ENCODE data around the gene TSC22D2. TPM values are rescaled to one million over a fixed set of nuclear protein-coding genes. Genes with fewer than 3 reads are reported as not detected.
A peak's percentile ranks its signal among the peaks of the same experiment; 100 is the strongest.
"Not testable (repeated sequence)": the region's sequence is repeated elsewhere in the genome, so short reads cannot be mapped to it uniquely, and the experiment has no call there.

TSC22D2 gene
- total RNA-seq, 1 donor: 16.4 TPM

GRCh38 chr3:150490277-150490986 lies 82.3 kb downstream of the TSC22D2 start:
- H3K4me3 ChIP-seq (ENCODE audit: low read depth, low read length): no peak overlapping the region
- DNase-seq (ENCODE audit: low read depth): no peak
- TF ChIP-seq, protein P1, sequence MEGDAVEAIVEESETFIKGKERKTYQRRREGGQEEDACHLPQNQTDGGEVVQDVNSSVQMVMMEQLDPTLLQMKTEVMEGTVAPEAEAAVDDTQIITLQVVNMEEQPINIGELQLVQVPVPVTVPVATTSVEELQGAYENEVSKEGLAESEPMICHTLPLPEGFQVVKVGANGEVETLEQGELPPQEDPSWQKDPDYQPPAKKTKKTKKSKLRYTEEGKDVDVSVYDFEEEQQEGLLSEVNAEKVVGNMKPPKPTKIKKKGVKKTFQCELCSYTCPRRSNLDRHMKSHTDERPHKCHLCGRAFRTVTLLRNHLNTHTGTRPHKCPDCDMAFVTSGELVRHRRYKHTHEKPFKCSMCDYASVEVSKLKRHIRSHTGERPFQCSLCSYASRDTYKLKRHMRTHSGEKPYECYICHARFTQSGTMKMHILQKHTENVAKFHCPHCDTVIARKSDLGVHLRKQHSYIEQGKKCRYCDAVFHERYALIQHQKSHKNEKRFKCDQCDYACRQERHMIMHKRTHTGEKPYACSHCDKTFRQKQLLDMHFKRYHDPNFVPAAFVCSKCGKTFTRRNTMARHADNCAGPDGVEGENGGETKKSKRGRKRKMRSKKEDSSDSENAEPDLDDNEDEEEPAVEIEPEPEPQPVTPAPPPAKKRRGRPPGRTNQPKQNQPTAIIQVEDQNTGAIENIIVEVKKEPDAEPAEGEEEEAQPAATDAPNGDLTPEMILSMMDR (IDR thresholded peaks at IDR 0.05; ENCODE audit: insufficient read depth, low read depth, low read length): no peak

DNA sequence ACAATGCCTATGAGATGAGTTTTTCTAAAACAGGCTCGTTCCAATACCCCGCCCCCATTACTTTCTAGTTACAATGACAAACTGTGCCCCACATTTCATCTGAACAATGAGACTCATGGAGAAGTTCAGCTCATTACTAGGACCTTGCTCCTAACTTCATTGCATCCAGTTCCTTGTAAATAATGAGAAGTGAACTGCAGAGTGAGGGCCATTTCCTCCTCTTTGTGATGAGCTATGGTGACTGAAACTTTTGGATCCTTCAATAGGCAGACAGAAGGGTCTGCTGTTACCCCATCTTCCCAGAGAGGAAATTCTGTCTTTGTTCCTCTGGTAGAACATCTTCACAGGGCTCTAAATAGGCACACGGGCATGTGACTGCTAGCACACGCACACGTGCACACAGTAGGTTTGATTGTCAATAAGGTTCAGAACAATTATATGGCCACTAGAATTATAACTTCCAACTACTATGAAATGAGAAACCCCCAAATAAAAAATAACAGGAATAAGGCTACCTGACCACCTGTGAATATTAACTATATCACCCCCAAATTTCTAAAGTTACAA lies 86.4 kb downstream of the TSC22D2 start:
- TF ChIP-seq, protein P1 (IDR thresholded peaks at IDR 0.05; ENCODE audit: insufficient read depth, low read depth, low read length): no peak
- no peak for DNase-seq (ENCODE audit: low read depth)
- H3K4me3 ChIP-seq (ENCODE audit: low read depth, low read length): no peak overlapping the region

- TF ChIP-seq, protein P1 (IDR thresholded peaks at IDR 0.05; ENCODE audit: insufficient read depth, low read depth, low read length): no peak
These were observed 87.1 kb downstream of the TSC22D2 start for GRCh38 chr3:150495149-150495548.

DNA sequence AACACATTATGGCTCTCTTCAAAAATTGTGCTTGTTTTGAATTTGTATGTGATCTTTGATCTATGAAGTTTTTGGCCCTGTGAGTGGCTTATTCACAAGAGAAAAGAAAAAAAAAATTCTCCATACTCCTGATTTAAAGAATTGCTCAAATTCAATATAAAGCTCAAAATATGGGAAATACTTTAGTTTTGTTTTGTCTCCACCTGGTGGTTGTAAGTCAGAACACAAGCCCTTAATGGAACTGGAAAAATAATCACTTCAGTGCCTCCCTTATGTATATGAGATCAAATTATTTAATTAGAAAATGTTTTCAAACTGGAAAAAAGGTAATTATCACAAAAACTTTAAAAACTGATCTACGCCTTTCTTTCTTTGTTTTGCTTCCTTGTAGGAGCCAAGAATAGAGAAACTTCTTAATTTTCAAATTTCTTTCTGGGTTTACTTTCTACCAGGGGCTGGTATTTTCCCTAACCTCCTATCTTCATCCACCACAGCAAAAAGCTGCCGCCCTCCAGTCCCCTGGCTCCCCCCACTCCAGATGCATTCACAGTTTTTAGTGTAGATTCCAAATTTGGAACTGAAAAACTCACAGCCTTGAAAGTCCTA lies 87.6 kb downstream of the TSC22D2 start:
- DNase-seq (ENCODE audit: low read depth): peak; percentile 66
- H3K4me3 ChIP-seq (ENCODE audit: low read depth, low read length): no peak overlapping the region
- TF ChIP-seq, protein P1 (IDR thresholded peaks at IDR 0.05; ENCODE audit: insufficient read depth, low read depth, low read length): peak; percentile 66

More at GRCh38 chr3:150495149-150495548, 87.1 kb downstream of the TSC22D2 start:
- no peak overlapping the region for H3K4me3 ChIP-seq (ENCODE audit: low read depth, low read length)
- no peak for DNase-seq (ENCODE audit: low read depth)

- TF ChIP-seq, protein P1 (IDR thresholded peaks at IDR 0.05; ENCODE audit: insufficient read depth, low read depth, low read length): no peak
- no peak overlapping the region for H3K4me3 ChIP-seq (ENCODE audit: low read depth, low read length)
- DNase-seq (ENCODE audit: low read depth): peak; percentile 59
These were observed 89.9 kb downstream of the TSC22D2 start for GRCh38 chr3:150497956-150498355.

GRCh38 chr3:150500960-150501359 lies 92.9 kb downstream of the TSC22D2 start:
- H3K4me3 ChIP-seq (ENCODE audit: low read depth, low read length); DNase-seq (ENCODE audit: low read depth): not testable (repeated sequence)

GRCh38 chr3:150503402-150504099 lies 95.5 kb downstream of the TSC22D2 start:
- no peak for DNase-seq (ENCODE audit: low read depth)
- no peak overlapping the region for H3K4me3 ChIP-seq (ENCODE audit: low read depth, low read length)
- TF ChIP-seq, protein P1 (IDR thresholded peaks at IDR 0.05; ENCODE audit: insufficient read depth, low read depth, low read length): no peak
